A673 (cell line): Measurements from ENCODE around the gene VTI1A. TPM values are rescaled to one million over a fixed set of nuclear protein-coding genes. Genes with fewer than 3 reads are reported as not detected.

ENCODE experiments used
- BruUV-seq: library from RNA; stranded (reverse); fragments of 400-500 nt; replicated peaks from 2 replicates; lab custom pipeline; 2021; lab: Mats Ljungman, UMichigan
- CTCF ChIA-PET: fragments of 300-600 bp; sonication (Branson Sonifier 250); formaldehyde crosslinking; loops from one replicate; lab custom pipeline; 2022; ENCODE audit warnings: antibody characterized with exemption; lab: Charles Lee
- POLR2A ChIA-PET: fragments of 300-600 bp; sonication (Branson Sonifier 250); formaldehyde crosslinking; loops from one replicate; lab custom pipeline; 2022; ENCODE audit warnings: antibody characterized with exemption; ENCODE audit not compliant: low non-redundant PET; lab: Charles Lee
- DNase-seq: peaks from one replicate; pipeline ENCODE4 v3.0.0-alpha.2; 2015; ENCODE audit warnings: low spot score
- H3K27ac ChIP-seq: fragments of 200-600 bp; sonication (generic); 2 replicates; pipeline ENCODE4 v1.5.1; 2016; ENCODE audit warnings: mixed run types, low read depth, mild to moderate bottlenecking, mixed read lengths, antibody characterized with exemption, low read length; ENCODE audit not compliant: poor library complexity, severe bottlenecking
- H3K27me3 ChIP-seq: fragments of 200-600 bp; sonication (generic); replicated peaks from 2 replicates; pipeline ENCODE4 v1.6.1; 2017; ENCODE audit warnings: mixed run types, low read depth, mild to moderate bottlenecking, mixed read lengths, antibody characterized with exemption, low read length; ENCODE audit not compliant: insufficient read depth, poor library complexity
- H3K36me3 ChIP-seq: fragments of 200-600 bp; sonication (generic); 2 replicates; pipeline ENCODE4 v1.6.1; 2016; ENCODE audit warnings: mixed run types, mild to moderate bottlenecking, mixed read lengths, antibody characterized with exemption, low read length; ENCODE audit not compliant: insufficient read depth, poor library complexity, severe bottlenecking
- H3K4me1 ChIP-seq: fragments of 200-600 bp; sonication (generic); 2 replicates; pipeline ENCODE4 v1.6.1; 2017; ENCODE audit warnings: mixed run types, mild to moderate bottlenecking, mixed read lengths, antibody characterized with exemption, low read length; ENCODE audit not compliant: insufficient read depth, poor library complexity, severe bottlenecking
- H3K4me3 ChIP-seq: fragments of 200-600 bp; sonication (generic); 2 replicates; pipeline ENCODE4 v1.5.1; 2016; ENCODE audit warnings: low read depth, mixed run types, mild to moderate bottlenecking, mixed read lengths, low read length; ENCODE audit not compliant: poor library complexity, severe bottlenecking
- H3K9me3 ChIP-seq: fragments of 200-600 bp; sonication (generic); 2 replicates; pipeline ENCODE4 v1.6.1; 2016; ENCODE audit warnings: mixed run types, low read depth, mild to moderate bottlenecking, mixed read lengths, antibody characterized with exemption, low read length; ENCODE audit not compliant: poor library complexity, severe bottlenecking
- CTCF ChIP-seq: fragments of 300-800, 200-600 bp; sonication (generic); conservative IDR thresholded peaks from 2 replicates; pipeline ENCODE4 v1.5.1; 2017; ENCODE audit warnings: low read depth, mild to moderate bottlenecking, antibody characterized with exemption, low read length, moderate library complexity, mixed read lengths
- EZH2 ChIP-seq: fragments of 200-600 bp; sonication (generic); IDR thresholded peaks from 2 replicates; pipeline ENCODE4 v1.6.1; 2017; ENCODE audit warnings: borderline replicate concordance, low read depth, mild to moderate bottlenecking, mixed read lengths, antibody characterized with exemption, low read length; ENCODE audit not compliant: poor library complexity, severe bottlenecking
- intact Hi-C: fragments of 100-400 bp; cut with micrococcal nuclease; formaldehyde crosslinking; loops from one replicate; pipeline ENCODE4 v1.10.0; 2022; ENCODE audit not compliant: unreplicated experiment
- total RNA-seq: library from RNA; stranded (reverse); gene quantifications from 2 replicates; pipeline ENCODE4 v1.2.3, GENCODE V29; 2021

The VTI1A gene
- total RNA-seq, 1 experiment from 2014 or later = 38.7 TPM

- Histone ChIP-seq H3K4me3 (no peak overlapping the region), H3K27me3 (no peaks in the 10 kb centered on the region), H3K27ac (no peak overlapping the region), H3K4me1 (peaks cover 27% of the 10 kb centered on the region), H3K9me3 (no peaks in the 10 kb centered on the region), H3K36me3 (no peaks in the 10 kb centered on the region)
- POLR2A ChIA-PET = no interaction called here
- no peak for TF ChIP-seq EZH2
- no peak for TF ChIP-seq CTCF
- BruUV-seq = no TSS peak
- CTCF ChIA-PET = no interaction called here
- no peak for DNase-seq
- intact Hi-C loops = no loop called here
Measured at GRCh38 chr10:112739592-112740353, 292.8 kb downstream of the VTI1A start.

GRCh38 chr10:112741830-112742402, 294.9 kb downstream of the VTI1A start:
- Histone ChIP-seq H3K4me1 (peaks cover 18% of the 10 kb centered on the region), H3K4me3 (no peak overlapping the region), H3K27me3 (no peaks in the 10 kb centered on the region), H3K27ac (no peak overlapping the region), H3K9me3 (no peaks in the 10 kb centered on the region), H3K36me3 (no peaks in the 10 kb centered on the region)
- TF ChIP-seq CTCF (no peak), EZH2 (no peak)
- intact Hi-C loops = no loop called here
- no TSS peak for BruUV-seq
- POLR2A ChIA-PET = no interaction called here
- DNase-seq = no peak
- CTCF ChIA-PET = interaction anchor here (0.6 kb wide), 1 partner anchor 531 kb away, joined by 3 read pairs; no protein-coding TSS in a partner anchor

- TF ChIP-seq EZH2 = no peak
- TF ChIP-seq CTCF = no peak
- ChIA-PET CTCF (no interaction called here), POLR2A (no interaction called here)
- intact Hi-C loops = no loop called here
- no peak for DNase-seq
- H3K4me1 ChIP-seq = peaks cover 18% of the 10 kb centered on the region
- no peaks in the 10 kb centered on the region for H3K36me3 ChIP-seq
- no peaks in the 10 kb centered on the region for H3K9me3 ChIP-seq
- H3K27ac ChIP-seq = no peak overlapping the region
- no TSS peak for BruUV-seq
- H3K27me3 ChIP-seq = no peaks in the 10 kb centered on the region
- no peak overlapping the region for H3K4me3 ChIP-seq
Measured at GRCh38 chr10:112744181-112745096, 297.4 kb downstream of the VTI1A start.
